Stimulated activated naive CD4-positive, alpha-beta T cell (primary cell): ENCODE results near the gene RNASE3.
"Not testable (repeated sequence)": the region's sequence is repeated elsewhere in the genome, so short reads cannot be mapped to it uniquely, and the experiment has no call there.

Experiments used
- DNase-seq, 6 experiments: peaks; one replicate each; lab custom pipeline; 2025; lab: John Stamatoyannopoulos, UW

Gene RNASE3

GRCh38 chr14:20919038-20919756 lies 28.0 kb downstream of the RNASE3 start:
- DNase-seq = not testable (repeated sequence)

- DNase-seq = not testable (repeated sequence)
Observed at GRCh38 chr14:20923766-20924297, 32.6 kb downstream of the RNASE3 start.

GRCh38 chr14:20934148-20934762 lies 43.1 kb downstream of the RNASE3 start:
- DNase-seq = no peak

GRCh38 chr14:20935303-20935984 lies 44.3 kb downstream of the RNASE3 start:
- no peak for DNase-seq
